A673 (cell line): ENCODE results near the gene MLN. TPM values are rescaled to one million over a fixed set of nuclear protein-coding genes. Genes with fewer than 3 reads are reported as not detected.
A peak's percentile ranks its signal among the peaks of the same experiment; 100 is the strongest.

Experiments used
- BruUV-seq: library from RNA; stranded (reverse); fragments of 400-500 nt; replicated peaks from 2 replicates; lab custom pipeline; 2021; lab: Mats Ljungman, UMichigan
- CTCF ChIA-PET: fragments of 300-600 bp; sonication (Branson Sonifier 250); formaldehyde crosslinking; loops from one replicate; lab custom pipeline; 2022; ENCODE audit warnings: antibody characterized with exemption; lab: Charles Lee
- POLR2A ChIA-PET: fragments of 300-600 bp; sonication (Branson Sonifier 250); formaldehyde crosslinking; loops from one replicate; lab custom pipeline; 2022; ENCODE audit warnings: antibody characterized with exemption; ENCODE audit not compliant: low non-redundant PET; lab: Charles Lee
- DNase-seq: peaks from one replicate; pipeline ENCODE4 v3.0.0-alpha.2; 2015; ENCODE audit warnings: low spot score
- H3K27ac ChIP-seq: fragments of 200-600 bp; sonication (generic); 2 replicates; pipeline ENCODE4 v1.5.1; 2016; ENCODE audit warnings: mixed run types, low read depth, mild to moderate bottlenecking, mixed read lengths, antibody characterized with exemption, low read length; ENCODE audit not compliant: poor library complexity, severe bottlenecking
- H3K27me3 ChIP-seq: fragments of 200-600 bp; sonication (generic); replicated peaks from 2 replicates; pipeline ENCODE4 v1.6.1; 2017; ENCODE audit warnings: mixed run types, low read depth, mild to moderate bottlenecking, mixed read lengths, antibody characterized with exemption, low read length; ENCODE audit not compliant: insufficient read depth, poor library complexity
- H3K36me3 ChIP-seq: fragments of 200-600 bp; sonication (generic); 2 replicates; pipeline ENCODE4 v1.6.1; 2016; ENCODE audit warnings: mixed run types, mild to moderate bottlenecking, mixed read lengths, antibody characterized with exemption, low read length; ENCODE audit not compliant: insufficient read depth, poor library complexity, severe bottlenecking
- H3K4me1 ChIP-seq: fragments of 200-600 bp; sonication (generic); 2 replicates; pipeline ENCODE4 v1.6.1; 2017; ENCODE audit warnings: mixed run types, mild to moderate bottlenecking, mixed read lengths, antibody characterized with exemption, low read length; ENCODE audit not compliant: insufficient read depth, poor library complexity, severe bottlenecking
- H3K4me3 ChIP-seq: fragments of 200-600 bp; sonication (generic); 2 replicates; pipeline ENCODE4 v1.5.1; 2016; ENCODE audit warnings: low read depth, mixed run types, mild to moderate bottlenecking, mixed read lengths, low read length; ENCODE audit not compliant: poor library complexity, severe bottlenecking
- H3K9me3 ChIP-seq: fragments of 200-600 bp; sonication (generic); 2 replicates; pipeline ENCODE4 v1.6.1; 2016; ENCODE audit warnings: mixed run types, low read depth, mild to moderate bottlenecking, mixed read lengths, antibody characterized with exemption, low read length; ENCODE audit not compliant: poor library complexity, severe bottlenecking
- EZH2 ChIP-seq: fragments of 200-600 bp; sonication (generic); IDR thresholded peaks from 2 replicates; pipeline ENCODE4 v1.6.1; 2017; ENCODE audit warnings: borderline replicate concordance, low read depth, mild to moderate bottlenecking, mixed read lengths, antibody characterized with exemption, low read length; ENCODE audit not compliant: poor library complexity, severe bottlenecking
- intact Hi-C: fragments of 100-400 bp; cut with micrococcal nuclease; formaldehyde crosslinking; loops from one replicate; pipeline ENCODE4 v1.10.0; 2022; ENCODE audit not compliant: unreplicated experiment
- total RNA-seq: library from RNA; stranded (reverse); gene quantifications from 2 replicates; pipeline ENCODE4 v1.2.3, GENCODE V29; 2021
- TF ChIP-seq, protein P1 (sequence below): fragments of 300-800, 200-600 bp; sonication (generic); conservative IDR thresholded peaks from 2 replicates; pipeline ENCODE4 v1.5.1; 2017; ENCODE audit warnings: low read depth, mild to moderate bottlenecking, antibody characterized with exemption, low read length, moderate library complexity, mixed read lengths

Gene MLN
- total RNA-seq, 1 experiment from 2014 or later = not detected

DNA sequence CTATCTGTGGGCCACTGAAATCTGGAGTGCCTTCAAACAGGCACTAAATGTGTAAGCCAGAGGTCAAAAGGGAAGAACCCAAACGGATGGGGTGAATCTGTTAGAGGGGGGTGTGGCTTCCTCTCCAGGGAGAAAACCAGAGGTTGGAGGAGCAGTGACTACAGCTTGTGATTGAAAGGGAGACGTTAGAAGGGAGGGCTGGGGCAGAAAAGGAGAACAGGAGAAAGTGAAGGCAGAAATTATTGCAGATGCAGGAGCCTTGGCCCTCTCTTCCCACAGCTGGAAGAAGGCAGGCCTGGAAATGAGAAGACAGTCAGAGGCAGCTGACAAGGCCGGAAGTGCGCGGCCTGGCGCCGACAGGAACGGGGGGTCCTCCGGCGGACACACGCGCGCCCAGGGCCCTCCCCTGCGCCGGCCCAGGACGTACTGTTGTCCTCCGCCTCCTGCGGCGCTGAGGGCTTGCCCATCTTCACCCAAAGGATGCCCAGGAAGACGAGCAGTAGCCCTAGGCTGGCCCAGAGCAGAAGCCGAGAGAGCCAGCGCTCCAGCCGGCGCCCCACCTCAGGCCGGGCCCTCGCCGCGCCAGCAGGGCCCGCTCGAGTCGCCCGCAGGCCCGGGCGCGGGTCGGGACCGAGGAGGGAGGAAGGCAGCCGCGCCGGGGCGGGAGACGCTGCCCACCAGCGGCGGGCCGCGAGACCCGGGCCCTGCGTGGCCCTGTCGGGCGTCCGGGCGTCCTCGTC, 15.7 kb downstream of the MLN start:
- peaks cover 20% of the 10 kb centered on the region for H3K36me3 ChIP-seq
- peak; percentile 51 for DNase-seq
- no TSS peak for BruUV-seq
- POLR2A ChIA-PET = no interaction called here
- H3K27me3 ChIP-seq = no peaks in the 10 kb centered on the region
- no peaks in the 10 kb centered on the region for H3K9me3 ChIP-seq
- no peak for TF ChIP-seq EZH2
- TF ChIP-seq, protein P1, sequence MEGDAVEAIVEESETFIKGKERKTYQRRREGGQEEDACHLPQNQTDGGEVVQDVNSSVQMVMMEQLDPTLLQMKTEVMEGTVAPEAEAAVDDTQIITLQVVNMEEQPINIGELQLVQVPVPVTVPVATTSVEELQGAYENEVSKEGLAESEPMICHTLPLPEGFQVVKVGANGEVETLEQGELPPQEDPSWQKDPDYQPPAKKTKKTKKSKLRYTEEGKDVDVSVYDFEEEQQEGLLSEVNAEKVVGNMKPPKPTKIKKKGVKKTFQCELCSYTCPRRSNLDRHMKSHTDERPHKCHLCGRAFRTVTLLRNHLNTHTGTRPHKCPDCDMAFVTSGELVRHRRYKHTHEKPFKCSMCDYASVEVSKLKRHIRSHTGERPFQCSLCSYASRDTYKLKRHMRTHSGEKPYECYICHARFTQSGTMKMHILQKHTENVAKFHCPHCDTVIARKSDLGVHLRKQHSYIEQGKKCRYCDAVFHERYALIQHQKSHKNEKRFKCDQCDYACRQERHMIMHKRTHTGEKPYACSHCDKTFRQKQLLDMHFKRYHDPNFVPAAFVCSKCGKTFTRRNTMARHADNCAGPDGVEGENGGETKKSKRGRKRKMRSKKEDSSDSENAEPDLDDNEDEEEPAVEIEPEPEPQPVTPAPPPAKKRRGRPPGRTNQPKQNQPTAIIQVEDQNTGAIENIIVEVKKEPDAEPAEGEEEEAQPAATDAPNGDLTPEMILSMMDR = no peak
- peak overlapping the region; percentile 92 for H3K27ac ChIP-seq
- peaks cover 18% of the 10 kb centered on the region for H3K4me1 ChIP-seq
- intact Hi-C loops = no loop called here
- CTCF ChIA-PET = no interaction called here
- peak overlapping the region; percentile 82 for H3K4me3 ChIP-seq

DNA sequence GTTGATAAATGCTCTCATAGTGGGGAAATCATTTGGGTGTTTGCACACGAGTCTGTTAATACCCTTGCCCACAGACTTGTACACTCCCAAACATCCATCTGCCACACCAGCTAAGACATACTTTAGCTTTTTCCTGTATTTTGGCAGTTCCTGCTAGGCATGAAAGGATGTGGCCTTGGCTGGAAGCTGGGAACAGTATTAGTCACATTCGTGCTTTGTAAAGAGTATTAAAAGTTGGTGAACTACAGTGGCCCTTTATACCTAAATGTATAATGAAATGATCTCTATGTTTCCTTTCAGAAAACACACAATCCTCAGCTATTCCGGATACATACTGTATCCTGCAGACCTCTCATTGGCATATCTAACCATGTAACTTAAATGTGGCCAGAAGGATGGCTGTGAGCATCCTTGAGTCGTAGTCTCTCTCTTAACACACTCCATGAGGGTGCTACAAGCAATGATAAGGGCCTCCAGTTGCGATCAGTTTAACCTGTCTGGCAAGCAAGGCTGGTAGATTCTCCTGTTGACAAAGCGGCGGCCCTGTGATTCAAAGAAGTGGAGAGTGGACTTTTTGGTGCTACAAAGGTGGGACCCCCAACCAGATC, 16.4 kb downstream of the MLN start:
- BruUV-seq = TSS peak; percentile 57
- CTCF ChIA-PET = interaction anchor here (0.5 kb wide), 1 partner anchor 76 kb away, joined by 9 read pairs; the partner anchor contains the start of gene UQCC2
- intact Hi-C loops = no loop called here
- DNase-seq = no peak
- no peaks in the 10 kb centered on the region for H3K27me3 ChIP-seq
- TF ChIP-seq EZH2 = no peak
- TF ChIP-seq, protein P1 = no peak
- POLR2A ChIA-PET = no interaction called here
- peaks cover 27% of the 10 kb centered on the region for H3K36me3 ChIP-seq
- peak overlapping the region; percentile 92 for H3K27ac ChIP-seq
- peaks cover 18% of the 10 kb centered on the region for H3K4me1 ChIP-seq
- H3K9me3 ChIP-seq = no peaks in the 10 kb centered on the region
- peak overlapping the region; percentile 82 for H3K4me3 ChIP-seq

DNA sequence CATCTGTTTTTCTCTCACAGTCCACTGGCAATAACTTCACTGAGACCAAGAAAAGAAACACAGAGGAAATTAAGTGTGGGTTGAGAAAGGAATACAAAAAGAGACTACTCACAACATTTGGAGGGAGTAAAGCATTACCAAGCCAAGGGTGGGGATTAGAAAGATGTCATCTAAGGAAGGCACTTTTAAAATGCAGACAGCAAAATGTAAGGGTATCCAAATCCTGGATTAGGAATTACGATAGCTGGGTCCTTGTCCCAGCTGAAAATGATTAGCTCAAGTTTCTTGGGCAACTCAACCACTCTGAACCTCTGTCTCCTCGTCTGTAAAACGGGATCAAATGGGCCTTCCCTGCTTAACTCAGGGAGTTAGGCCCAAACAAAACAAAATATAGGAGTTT, 17.1 kb downstream of the MLN start:
- BruUV-seq = no TSS peak
- Histone ChIP-seq H3K27me3 (no peaks in the 10 kb centered on the region), H3K4me3 (peak overlapping the region; percentile 82), H3K4me1 (peaks cover 18% of the 10 kb centered on the region), H3K27ac (no peak overlapping the region), H3K36me3 (peaks cover 32% of the 10 kb centered on the region), H3K9me3 (no peaks in the 10 kb centered on the region)
- TF ChIP-seq EZH2 = no peak
- TF ChIP-seq, protein P1 = no peak
- intact Hi-C loops = no loop called here
- CTCF ChIA-PET = interaction anchor here (0.5 kb wide), 1 partner anchor 75 kb away, joined by 9 read pairs; the partner anchor contains the start of gene UQCC2
- DNase-seq = no peak
- POLR2A ChIA-PET = no interaction called here
